ENCODE data around the gene NOTCH4.

- TF ChIP-seq CTCF (IDR thresholded peaks at IDR 0.05) (no peak), ZFX (IDR thresholded peaks at IDR 0.05; ENCODE audit: borderline replicate concordance) (no peak)
Measured at GRCh38 chr6:32189069-32189741, 34.7 kb downstream of the NOTCH4 start.

Measured in 22Rv1 (cell line).